GM12878 (cell line): ENCODE data around the gene SPEG.

Source experiments
- ETV6 ChIP-seq, 2 experiments: fragments of 450-650 bp in 1 of 2; IDR thresholded peaks in 1 of 2; conservative IDR thresholded peaks in 1 of 2; 2 replicates each; pipeline ENCODE4 v1.6.1; 2014; ENCODE audit warnings: antibody characterized with exemption in 1 of 2, borderline replicate concordance in 1 of 2, low read depth in 1 of 2, mild to moderate bottlenecking in 1 of 2, moderate library complexity in 1 of 2
- EZH2 ChIP-seq: IDR thresholded peaks from 2 replicates; pipeline ENCODE4 v1.6.1; 2012; ENCODE audit warnings: low read depth, mild to moderate bottlenecking, control low read depth, inconsistent platforms, low read length, borderline replicate concordance; ENCODE audit not compliant: control insufficient read depth
- PML ChIP-seq: IDR thresholded peaks from 2 replicates; pipeline ENCODE4 v1.6.1; 2012; ENCODE audit warnings: low read length, inconsistent platforms
- RAD21 ChIP-seq: IDR thresholded peaks from 2 replicates; pipeline ENCODE4 v1.6.1; 2011; ENCODE audit warnings: mild to moderate bottlenecking, low read depth, low read length, moderate library complexity; ENCODE audit not compliant: insufficient read depth
- REST ChIP-seq: IDR thresholded peaks from 2 replicates; pipeline ENCODE4 v1.6.1; 2012; ENCODE audit warnings: mild to moderate bottlenecking, low read depth, low read length
- SMAD1 ChIP-seq: fragments of 450-650 bp; IDR thresholded peaks from 2 replicates; pipeline ENCODE4 v1.6.1; 2018; ENCODE audit warnings: mild to moderate bottlenecking, low read depth; ENCODE audit not compliant: partially characterized antibody
- SUZ12 ChIP-seq: fragments of 200-600 bp; sonication (generic); IDR thresholded peaks from one replicate; pipeline ENCODE4 v1.6.1; 2018; ENCODE audit warnings: antibody characterized with exemption, mild to moderate bottlenecking; ENCODE audit not compliant: unreplicated experiment
- TF ChIP-seq, protein P1 (sequence below), 3 experiments: IDR thresholded peaks in 2 of 3; conservative IDR thresholded peaks in 1 of 3; 2 replicates each; pipeline ENCODE4 v1.5.1; 2011; ENCODE audit warnings: low read depth in 3 of 3, low read length in 3 of 3, mild to moderate bottlenecking in 3 of 3, control low read depth in 2 of 3, moderate library complexity in 2 of 3, inconsistent platforms in 1 of 3, mixed read lengths in 1 of 3; ENCODE audit not compliant: control insufficient read depth in 2 of 3, insufficient read depth in 1 of 3; ENCODE audit errors: extremely low read depth in 1 of 3

DNA sequence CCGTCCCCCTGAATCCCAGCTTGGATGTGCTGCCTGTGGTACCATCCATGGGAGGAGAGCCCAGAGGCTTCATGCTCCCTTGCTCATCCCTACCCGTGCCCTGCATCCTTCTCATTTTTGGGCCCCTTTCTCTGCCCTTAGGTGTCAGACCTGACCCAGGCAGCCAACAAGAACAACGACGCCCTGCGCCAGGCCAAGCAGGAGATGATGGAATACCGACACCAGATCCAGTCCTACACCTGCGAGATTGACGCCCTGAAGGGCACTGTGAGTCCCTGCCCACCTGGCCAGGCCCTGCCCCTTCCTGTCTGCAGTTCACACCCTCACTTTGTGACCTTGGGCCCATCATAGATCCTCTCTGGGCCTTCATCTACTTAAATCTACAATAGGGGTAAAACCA, 14.0 kb upstream of the SPEG start:
- no peak for TF ChIP-seq REST
- TF ChIP-seq RAD21 = no peak
- TF ChIP-seq SUZ12 = no peak
- TF ChIP-seq SMAD1 = no peak
- TF ChIP-seq PML = no peak
- TF ChIP-seq EZH2 = no peak
- TF ChIP-seq, protein P1, sequence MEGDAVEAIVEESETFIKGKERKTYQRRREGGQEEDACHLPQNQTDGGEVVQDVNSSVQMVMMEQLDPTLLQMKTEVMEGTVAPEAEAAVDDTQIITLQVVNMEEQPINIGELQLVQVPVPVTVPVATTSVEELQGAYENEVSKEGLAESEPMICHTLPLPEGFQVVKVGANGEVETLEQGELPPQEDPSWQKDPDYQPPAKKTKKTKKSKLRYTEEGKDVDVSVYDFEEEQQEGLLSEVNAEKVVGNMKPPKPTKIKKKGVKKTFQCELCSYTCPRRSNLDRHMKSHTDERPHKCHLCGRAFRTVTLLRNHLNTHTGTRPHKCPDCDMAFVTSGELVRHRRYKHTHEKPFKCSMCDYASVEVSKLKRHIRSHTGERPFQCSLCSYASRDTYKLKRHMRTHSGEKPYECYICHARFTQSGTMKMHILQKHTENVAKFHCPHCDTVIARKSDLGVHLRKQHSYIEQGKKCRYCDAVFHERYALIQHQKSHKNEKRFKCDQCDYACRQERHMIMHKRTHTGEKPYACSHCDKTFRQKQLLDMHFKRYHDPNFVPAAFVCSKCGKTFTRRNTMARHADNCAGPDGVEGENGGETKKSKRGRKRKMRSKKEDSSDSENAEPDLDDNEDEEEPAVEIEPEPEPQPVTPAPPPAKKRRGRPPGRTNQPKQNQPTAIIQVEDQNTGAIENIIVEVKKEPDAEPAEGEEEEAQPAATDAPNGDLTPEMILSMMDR (IDR thresholded peaks at IDR 0.05 in 2 of 3, conservative IDR thresholded peaks at IDR 0.05 in 1 of 3; ENCODE audit: control insufficient read depth in 2 of 3, extremely low read depth in 1 of 3, insufficient read depth in 1 of 3, low read depth in 3 of 3, low read length in 3 of 3) = no peak
- TF ChIP-seq ETV6 (conservative IDR thresholded peaks at IDR 0.05 in 1 of 2, IDR thresholded peaks at IDR 0.05 in 1 of 2; ENCODE audit: borderline replicate concordance in 1 of 2, low read depth in 1 of 2) = no peak
